ENCODE results near the gene TMEM106A. TPM values are rescaled to one million over a fixed set of nuclear protein-coding genes. Genes with fewer than 3 reads are reported as not detected.
"Not testable (repeated sequence)": the region's sequence is repeated elsewhere in the genome, so short reads cannot be mapped to it uniquely, and the experiment has no call there.

The TMEM106A gene
- total RNA-seq, 1 experiment from 2014 or later = 0.93 TPM

- no peak for DNase-seq (ENCODE audit: low read depth)
Measured at GRCh38 chr17:43213545-43213944, 1.9 kb downstream of the TMEM106A start.

- no peak for DNase-seq (ENCODE audit: low read depth)
Measured at GRCh38 chr17:43215341-43215740, 3.7 kb downstream of the TMEM106A start.

GRCh38 chr17:43216369-43216761 is 4.7 kb downstream of the TMEM106A start:
- no peak for DNase-seq (ENCODE audit: low read depth)

DNA sequence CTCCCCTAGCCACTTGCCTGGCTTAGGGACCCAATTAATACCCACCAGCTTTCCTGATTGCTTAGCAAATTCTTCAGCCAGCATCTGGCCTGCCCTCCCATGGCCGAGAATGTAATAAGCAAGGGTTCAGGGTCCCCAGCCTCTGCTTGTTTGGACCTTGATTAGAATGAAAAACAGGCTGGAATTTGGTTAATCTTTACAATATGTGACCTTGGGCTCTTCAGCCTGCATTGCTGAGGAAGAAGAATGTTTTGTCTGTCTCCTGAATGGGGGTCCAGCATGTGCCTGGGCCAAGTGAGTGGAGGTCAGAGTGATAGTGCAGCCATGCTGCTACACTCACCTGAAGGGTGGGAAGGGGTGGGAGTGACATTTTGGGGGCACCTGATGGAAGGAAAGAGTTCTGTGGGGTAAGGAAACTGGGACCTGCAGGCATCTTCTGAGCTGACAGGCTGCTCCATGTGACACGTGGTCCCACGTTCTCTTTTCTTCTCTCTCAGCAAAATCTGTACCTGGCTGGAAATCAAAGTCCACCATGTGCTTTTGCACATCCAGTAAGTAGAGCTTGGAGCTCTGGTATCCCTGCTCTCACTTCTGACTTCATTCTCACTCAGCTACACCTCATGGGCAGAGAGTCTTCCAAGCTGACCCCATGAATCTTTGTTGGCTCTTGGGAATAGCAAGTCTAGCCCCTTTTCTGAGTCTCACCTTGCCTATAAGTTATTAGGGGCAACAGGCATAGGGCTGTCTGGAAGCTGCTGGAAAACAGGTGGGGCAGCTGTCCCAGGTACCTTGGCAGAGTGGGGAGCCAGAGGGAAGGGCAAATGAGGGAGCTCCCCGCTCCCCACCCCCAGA is 5.3 kb downstream of the TMEM106A start:
- no peak for DNase-seq (ENCODE audit: low read depth)

DNA sequence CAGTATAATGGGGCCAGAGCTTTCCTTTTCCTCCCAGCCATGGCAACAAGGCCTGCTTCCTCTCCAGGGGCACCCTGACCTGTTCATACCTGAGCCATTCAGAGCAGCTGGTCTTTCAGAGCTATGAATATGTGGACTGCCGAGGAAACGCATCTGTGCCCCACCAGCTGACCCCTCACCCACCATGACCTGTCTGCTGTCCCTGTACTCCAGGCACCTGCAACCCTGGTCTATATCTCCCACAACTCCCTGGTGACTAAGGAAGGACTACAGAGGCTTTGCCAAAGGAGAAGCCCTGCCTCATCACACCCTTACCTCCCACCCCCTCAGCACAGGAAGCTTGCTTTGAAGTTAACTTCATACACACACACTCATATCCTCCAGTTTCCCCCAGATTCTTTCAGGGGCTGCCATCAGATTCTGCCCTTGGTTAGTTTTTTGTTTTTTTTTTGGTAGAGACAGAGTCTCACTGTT is 6.0 kb downstream of the TMEM106A start:
- peak; percentile 17 for DNase-seq (ENCODE audit: low read depth)

DNA sequence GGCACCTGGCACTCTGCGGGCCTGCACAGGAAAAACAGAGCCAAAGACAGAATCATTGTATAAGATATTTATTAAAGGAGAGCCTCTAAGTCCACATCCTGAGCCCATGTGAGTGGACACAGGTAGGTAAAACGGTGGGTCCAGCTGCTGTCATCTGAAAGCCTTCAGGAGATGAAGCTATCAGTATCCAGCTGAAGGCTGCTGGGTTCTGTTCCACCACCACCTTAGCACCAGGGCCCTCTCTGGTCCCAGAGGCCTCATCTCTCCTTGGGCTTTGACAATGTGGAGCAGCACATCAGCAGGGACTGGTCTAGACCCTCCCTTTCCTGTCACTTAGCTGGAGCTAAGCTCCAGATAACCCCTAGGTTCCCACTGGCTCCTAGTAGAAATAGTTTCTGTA is 7.3 kb downstream of the TMEM106A start:
- DNase-seq (ENCODE audit: low read depth) = no peak

DNA sequence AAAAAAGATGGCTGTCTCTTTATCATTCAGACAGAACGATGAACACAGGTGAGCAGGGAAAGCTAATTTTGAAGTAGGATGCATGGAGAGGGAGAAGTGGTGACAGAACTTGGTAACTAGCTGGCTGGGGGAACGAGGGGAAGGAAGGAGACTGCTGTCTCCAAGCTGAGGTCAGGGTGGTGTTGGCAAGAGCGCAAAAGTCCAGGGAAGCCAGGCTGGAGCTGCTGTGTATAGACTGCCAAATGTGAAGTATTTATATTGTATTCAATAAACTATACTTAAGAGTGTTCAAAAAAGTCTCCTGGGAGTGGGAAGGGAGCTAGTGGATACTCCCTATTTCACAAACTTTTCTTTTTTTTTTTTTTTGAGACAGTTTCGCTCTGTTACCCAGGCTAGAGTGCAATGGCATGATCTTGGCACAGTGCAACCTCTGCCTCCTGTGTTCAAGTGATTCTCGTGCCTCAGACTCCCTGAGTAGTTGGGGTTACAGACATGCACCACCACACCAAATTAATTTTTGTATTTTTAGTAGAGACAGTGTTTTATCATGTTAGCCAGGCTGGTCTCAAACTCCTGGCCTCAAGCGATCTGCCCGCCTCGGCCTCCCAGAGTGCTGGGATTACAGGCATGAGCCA is 8.2 kb downstream of the TMEM106A start:
- no peak for DNase-seq (ENCODE audit: low read depth)

DNA sequence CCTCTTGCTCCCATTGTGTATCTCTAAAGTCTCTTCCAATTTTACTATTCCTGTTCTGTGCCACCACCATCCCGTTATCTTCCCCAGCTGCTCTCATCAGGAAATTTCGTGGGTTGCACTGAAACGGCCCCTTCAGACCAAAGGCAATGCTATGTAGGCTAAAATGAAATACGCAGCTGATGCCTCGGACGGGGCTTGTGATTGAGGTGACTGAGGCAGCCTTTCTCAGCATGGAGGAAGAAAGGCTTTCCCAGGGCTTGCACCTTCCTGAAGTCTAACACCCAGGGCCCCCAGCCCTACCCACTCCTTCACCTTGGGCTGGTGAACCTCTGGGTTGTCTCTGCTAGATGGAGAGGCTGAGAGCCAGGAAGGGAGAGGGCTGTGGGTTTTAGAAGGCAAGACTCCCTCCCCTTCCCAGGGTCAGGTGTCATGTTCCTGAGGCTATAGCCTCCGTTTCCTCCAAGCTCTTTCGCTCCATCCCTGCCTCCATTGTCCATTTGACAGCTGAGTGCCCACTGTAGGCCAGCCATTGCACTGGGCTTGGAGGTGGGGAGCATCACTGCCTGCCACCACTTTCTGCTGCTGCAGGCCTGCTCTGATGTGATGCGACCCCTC is 8.9 kb downstream of the TMEM106A start:
- DNase-seq (ENCODE audit: low read depth) = no peak

GRCh38 chr17:43224146-43224705 is 12.6 kb downstream of the TMEM106A start:
- DNase-seq (ENCODE audit: low read depth) = no peak

GRCh38 chr17:43226393-43226792 is 14.7 kb downstream of the TMEM106A start:
- no peak for DNase-seq (ENCODE audit: low read depth)

DNA sequence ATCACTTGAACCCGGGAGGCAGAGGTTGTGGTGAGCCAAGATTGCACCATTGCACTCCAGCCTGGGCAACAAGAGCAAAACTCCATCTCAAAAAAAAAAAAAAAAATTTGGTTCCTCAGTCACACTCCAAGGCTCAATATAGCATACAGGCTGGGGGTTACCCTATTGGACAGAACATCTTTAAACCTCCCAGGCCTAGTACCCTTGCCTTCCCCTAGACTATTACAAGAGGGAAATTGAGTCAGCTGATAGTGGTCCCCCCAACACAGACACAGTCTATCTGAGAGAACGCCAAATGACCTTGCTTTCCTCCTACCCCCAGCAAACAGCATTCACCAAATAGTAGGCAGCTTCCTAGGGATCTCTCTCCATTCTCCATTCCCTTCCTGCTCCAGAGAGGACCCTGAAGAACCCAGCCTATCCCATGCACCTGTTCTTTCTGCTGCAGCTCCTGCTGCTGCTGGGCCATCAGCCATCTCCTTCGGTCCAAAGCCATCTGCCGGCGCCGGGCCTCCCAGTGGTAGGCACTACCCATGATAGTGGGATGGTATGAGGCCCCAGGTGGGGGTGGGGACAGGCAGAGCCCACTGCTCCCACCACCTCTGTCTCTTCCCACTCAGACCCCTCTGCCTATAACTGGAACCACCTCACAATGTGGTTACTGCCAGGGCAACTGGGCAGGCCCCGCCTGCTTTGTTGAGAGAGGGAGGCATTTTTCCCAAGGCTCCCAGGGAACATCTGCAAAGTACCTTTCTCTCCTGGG is 16.5 kb downstream of the TMEM106A start, which contains the start of gene CCDC200:
CCDC200 (minus strand) TSS at position 604 of the 763 bp plus-strand sequence; CDS start at position 535, 69 bp downstream.
- DNase-seq (ENCODE audit: low read depth) = not testable (repeated sequence)

DNA sequence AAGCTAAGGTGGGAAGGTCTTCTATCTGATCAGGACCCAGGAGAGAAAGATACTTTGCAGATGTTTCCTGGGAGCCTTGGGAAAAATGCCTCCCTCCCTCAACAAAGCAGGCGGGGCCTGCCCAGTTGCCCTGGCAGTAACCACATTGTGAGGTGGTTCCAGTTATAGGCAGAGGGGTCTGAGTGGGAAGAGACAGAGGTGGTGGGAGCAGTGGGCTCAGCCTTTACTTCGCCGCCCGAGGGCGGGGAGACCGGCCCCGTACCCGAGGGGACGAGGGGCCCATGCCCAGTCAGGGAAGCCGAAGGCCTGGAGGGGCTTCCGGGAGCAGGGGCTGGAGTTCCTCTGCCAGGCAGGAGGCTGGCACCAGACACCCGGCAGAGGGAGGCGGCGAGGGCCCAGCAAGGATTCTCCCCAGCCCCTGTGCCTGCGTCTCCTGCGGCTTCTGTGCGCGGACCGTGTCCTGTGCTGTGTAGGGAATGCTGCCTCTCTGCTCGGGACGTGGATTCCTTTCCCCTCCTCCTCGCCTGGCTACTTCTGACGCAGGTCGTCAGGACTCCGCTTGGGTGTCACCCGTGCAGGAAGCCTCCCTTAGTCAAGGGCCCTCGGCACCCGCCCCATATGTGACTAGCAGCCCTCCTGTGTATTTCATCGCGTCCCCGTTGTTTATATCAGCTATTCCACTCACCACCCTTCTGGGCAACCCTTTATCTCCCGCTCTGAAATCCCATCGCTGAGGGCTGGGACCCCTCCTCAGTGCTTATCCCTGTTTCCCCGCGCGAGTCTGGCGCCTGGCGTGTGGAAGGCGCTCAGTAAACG is 19.7 kb downstream of the TMEM106A start:
- not testable (repeated sequence) for DNase-seq (ENCODE audit: low read depth)

GRCh38 chr17:43232021-43232699 is 20.5 kb downstream of the TMEM106A start:
- not testable (repeated sequence) for DNase-seq (ENCODE audit: low read depth)

DNA sequence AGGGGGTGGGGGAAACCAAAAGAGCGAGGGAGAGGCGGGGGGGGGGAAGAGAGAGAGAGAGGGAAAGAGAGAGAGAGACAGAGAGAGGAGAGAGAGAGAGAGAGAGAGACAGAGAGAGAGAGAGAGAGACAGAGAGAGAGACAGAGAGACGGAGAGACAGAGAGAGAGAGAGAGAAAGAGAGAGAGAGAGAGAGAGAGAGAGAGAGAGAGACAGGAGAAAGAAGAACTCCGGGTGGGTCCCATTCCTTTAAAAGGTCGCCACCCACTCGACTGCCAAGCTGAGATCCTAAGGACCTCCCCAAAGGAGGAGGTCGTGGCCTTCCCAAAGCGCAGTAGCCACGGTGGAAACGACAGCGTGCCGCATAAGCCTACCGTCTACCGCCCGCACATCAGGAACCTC is 21.6 kb downstream of the TMEM106A start:
- DNase-seq (ENCODE audit: low read depth) = not testable (repeated sequence)

DNA sequence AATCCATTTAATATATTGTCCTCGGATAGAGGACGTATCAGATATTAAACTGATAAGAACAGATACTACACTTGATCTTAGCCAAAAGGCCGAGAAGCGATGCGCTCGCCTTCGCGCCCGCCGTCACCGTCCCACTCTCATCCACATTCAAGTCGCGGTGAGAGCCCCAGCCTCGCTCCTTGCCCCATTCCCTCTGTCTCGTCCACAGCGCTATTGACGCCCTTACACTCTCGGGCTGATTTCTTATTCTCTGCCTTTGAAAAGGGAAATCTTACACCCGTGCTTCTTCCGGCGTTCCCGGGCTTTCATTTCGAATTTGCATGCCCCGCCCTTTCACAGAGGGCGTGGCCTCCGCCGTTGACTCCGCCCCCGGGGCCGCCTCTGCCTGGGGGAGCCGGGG is 22.2 kb downstream of the TMEM106A start, which contains the start of gene RNU2-1:
RNU2-1 (minus strand) TSS at position 101 of the 400 bp plus-strand sequence.
- not testable (repeated sequence) for DNase-seq (ENCODE audit: low read depth)

DNA sequence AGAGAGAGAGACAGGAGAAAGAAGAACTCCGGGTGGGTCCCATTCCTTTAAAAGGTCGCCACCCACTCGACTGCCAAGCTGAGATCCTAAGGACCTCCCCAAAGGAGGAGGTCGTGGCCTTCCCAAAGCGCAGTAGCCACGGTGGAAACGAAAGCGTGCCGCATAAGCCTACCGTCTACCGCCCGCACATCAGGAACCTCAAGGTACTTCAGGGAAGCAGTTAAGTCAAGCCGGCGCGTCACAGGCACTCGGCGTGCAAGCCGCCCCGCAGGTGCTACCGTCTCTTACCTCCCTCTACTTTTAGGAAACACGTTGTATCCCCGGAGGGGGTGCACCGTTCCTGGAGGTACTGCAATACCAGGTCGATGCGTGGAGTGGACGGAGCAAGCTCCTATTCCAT is 27.9 kb downstream of the TMEM106A start:
- not testable (repeated sequence) for DNase-seq (ENCODE audit: low read depth)

DNA sequence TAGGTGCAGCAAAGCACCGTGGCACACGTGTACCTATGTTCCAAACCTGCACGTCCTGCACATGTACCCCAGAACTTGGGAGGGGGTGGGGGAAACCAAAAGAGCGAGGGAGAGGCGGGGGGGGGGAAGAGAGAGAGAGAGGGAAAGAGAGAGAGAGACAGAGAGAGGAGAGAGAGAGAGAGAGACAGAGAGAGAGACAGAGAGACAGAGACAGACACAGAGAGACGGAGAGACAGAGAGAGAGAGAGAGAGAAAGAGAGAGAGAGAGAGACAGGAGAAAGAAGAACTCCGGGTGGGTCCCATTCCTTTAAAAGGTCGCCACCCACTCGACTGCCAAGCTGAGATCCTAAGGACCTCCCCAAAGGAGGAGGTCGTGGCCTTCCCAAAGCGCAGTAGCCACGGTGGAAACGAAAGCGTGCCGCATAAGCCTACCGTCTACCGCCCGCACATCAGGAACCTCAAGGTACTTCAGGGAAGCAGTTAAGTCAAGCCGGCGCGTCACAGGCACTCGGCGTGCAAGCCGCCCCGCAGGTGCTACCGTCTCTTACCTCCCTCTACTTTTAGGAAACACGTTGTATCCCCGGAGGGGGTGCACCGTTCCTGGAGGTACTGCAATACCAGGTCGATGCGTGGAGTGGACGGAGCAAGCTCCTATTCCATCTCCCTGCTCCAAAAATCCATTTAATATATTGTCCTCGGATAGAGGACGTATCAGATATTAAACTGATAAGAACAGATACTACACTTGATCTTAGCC is 29.1 kb downstream of the TMEM106A start:
- DNase-seq (ENCODE audit: low read depth) = not testable (repeated sequence)

DNA sequence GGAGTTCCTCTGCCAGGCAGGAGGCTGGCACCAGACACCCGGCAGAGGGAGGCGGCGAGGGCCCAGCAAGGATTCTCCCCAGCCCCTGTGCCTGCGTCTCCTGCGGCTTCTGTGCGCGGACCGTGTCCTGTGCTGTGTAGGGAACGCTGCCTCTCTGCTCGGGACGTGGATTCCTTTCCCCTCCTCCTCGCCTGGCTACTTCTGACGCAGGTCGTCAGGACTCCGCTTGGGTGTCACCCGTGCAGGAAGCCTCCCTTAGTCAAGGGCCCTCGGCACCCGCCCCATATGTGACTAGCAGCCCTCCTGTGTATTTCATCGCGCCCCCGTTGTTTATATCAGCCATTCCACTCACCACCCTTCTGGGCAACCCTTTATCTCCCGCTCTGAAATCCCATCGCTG is 34.8 kb downstream of the TMEM106A start:
- not testable (repeated sequence) for DNase-seq (ENCODE audit: low read depth)
